Endothelial cell of umbilical vein (primary cell): Measurements from ENCODE around the gene LANCL2.

Experiments
- POLR2A ChIP-seq: IDR thresholded peaks from 2 replicates; pipeline ENCODE4 v1.6.1; 2012; ENCODE audit warnings: low read depth, mild to moderate bottlenecking, control low read depth, low read length
- TF ChIP-seq, protein P1 (sequence below), 2 donors: IDR thresholded peaks; 1 replicate in 1 of 2; 2 replicates in 1 of 2; pipeline ENCODE4 v1.5.1; 2011; ENCODE audit warnings: low read length in 2 of 2, mild to moderate bottlenecking in 2 of 2, moderate library complexity in 2 of 2, control low read depth in 1 of 2, inconsistent platforms in 1 of 2, low read depth in 1 of 2; ENCODE audit not compliant: insufficient read depth in 1 of 2; ENCODE audit errors: extremely low read depth in 1 of 2

DNA sequence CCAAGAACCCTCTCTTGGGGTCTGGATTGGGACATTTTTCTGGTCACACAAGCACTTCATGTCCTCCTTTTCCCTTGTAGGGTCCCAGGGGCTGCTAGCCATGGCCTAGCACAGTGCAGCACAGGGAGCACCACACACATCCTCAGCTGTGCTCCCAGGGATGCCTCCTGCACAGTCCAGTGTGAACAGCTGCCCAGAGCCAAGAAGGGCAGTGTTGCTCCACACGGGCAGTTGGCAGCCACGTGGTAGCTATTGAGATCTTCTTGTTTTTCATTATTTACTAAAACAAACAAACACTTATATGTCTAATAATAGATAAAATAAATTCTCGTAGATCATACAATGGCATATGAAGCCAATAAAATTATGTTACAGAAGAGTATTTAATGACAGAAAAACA is 13.9 kb upstream of the LANCL2 start:
- TF ChIP-seq, protein P1, sequence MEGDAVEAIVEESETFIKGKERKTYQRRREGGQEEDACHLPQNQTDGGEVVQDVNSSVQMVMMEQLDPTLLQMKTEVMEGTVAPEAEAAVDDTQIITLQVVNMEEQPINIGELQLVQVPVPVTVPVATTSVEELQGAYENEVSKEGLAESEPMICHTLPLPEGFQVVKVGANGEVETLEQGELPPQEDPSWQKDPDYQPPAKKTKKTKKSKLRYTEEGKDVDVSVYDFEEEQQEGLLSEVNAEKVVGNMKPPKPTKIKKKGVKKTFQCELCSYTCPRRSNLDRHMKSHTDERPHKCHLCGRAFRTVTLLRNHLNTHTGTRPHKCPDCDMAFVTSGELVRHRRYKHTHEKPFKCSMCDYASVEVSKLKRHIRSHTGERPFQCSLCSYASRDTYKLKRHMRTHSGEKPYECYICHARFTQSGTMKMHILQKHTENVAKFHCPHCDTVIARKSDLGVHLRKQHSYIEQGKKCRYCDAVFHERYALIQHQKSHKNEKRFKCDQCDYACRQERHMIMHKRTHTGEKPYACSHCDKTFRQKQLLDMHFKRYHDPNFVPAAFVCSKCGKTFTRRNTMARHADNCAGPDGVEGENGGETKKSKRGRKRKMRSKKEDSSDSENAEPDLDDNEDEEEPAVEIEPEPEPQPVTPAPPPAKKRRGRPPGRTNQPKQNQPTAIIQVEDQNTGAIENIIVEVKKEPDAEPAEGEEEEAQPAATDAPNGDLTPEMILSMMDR (IDR thresholded peaks at IDR 0.05; ENCODE audit: extremely low read depth in 1 of 2, insufficient read depth in 1 of 2, low read depth in 1 of 2, low read length in 2 of 2): no peak
- no peak for TF ChIP-seq POLR2A
